Measurements from ENCODE around the gene DPP10.
A peak's percentile ranks its signal among the peaks of the same experiment; 100 is the strongest.
"Not testable (repeated sequence)": the region's sequence is repeated elsewhere in the genome, so short reads cannot be mapped to it uniquely, and the experiment has no call there.

Gene DPP10

DNA sequence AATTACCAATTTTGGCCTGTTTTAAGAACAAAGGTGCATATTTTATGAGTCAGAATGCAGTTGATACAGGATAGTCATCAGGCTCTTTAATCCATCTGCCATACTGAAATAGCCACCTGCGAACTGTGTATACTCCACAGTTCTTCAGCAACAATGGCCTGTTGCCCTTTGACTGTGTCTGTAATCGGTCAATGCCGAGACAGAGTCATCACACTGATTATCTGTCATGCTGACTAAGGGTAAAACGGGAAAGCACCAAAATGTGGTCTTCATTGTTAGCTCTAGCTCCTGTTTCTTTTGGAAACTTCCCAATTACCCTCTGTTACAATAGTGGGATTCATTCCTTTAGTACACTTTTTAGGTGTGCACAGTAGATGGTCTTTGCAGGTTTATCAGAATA is 871.7 kb downstream of the DPP10 start:
- no peak for DNase-seq

DNA sequence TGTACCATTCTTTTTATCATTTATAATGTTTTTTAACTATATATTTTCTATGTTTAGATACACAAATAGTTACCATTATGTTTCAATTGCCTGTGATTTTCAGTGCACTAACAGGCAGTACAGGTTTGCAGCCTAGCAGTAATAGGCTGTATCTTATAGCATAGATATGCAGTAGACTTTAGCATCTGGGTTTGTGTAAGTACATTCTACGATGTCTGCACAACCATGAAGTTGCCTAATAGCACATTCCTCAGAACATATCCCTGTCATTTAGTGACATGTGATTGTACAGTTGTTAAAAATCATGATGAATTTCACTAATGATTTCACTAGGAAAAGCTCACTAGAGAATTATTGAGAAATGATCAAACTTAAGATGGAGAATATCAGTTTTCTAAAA is 884.6 kb downstream of the DPP10 start:
- no peak for DNase-seq

DNA sequence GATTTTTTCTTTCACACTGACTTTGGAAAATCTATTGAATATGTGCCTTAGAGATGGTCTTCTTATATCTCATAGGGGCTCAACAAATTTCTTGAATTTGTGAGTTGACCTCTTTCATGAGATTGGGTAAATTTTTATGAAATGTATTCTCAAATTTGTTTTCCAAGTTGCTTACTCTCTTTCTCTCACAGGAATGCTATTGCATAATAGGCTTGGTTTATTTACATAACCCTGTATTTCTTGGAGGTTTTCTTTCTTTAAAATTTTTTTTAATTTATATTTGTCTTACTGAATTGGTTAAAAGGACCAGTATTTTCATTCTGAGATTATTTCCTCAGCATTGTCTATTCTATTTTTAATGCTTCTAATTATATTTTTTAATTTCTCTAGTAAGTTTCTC is 917.1 kb downstream of the DPP10 start:
- no peak for DNase-seq

DNA sequence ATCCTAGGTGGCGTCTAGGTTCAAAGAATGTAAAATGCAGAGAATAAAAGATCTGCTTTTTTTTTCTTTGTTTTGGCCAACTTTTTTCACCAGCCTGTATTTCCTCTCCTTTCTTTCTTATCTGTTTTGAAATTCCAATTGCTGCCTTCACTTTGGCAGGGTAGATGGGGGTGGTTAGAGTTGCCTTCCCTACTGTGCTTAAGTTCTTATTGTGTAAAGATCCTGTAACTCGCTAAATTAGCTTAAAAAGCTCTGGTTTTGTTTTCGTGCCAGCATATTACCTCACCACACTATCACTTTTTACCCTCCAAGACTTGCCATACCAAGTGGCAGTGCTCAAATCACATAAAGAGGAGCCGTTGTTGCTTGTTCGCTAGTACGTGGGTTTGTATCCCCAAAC is 921.7 kb downstream of the DPP10 start:
- no peak for DNase-seq

DNA sequence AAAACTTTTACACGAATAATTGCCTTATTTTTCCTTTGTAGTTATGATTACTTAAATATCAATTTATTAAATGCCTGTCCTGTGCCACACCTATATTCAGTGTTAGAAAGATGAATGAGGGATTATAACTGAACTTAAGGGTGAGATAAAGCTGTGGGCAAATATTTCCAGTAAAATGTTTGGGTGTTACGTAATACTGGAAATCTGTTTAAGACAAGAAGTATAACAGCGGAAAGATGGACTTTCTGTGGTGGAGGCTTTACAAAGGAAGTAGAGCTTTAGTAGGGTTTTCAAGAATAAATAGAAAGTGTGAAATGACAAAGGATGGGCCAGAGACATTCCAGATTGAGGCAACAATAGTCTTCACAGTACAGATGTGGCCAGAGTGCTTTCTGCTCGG is 927.0 kb downstream of the DPP10 start:
- no peak for DNase-seq

DNA sequence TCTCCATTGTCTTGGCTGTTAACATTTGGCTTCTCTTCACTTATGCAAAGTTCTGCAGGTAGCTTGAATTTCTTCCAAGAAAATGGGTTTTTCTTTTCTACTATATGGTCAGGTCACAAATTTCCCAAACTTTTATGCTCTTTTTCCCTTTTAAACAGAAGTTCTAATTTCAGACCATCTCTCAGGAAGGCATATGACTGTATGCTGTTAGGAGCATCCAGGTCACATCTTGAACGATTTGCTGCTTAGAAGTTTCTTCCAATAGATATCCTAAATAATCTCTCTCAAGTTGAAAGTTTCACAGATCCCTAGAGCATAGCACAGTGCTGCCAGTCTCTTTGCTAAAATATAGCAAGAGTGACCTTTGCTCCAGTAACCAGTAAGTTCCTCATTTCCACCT is 932.5 kb downstream of the DPP10 start:
- no peak for DNase-seq

DNA sequence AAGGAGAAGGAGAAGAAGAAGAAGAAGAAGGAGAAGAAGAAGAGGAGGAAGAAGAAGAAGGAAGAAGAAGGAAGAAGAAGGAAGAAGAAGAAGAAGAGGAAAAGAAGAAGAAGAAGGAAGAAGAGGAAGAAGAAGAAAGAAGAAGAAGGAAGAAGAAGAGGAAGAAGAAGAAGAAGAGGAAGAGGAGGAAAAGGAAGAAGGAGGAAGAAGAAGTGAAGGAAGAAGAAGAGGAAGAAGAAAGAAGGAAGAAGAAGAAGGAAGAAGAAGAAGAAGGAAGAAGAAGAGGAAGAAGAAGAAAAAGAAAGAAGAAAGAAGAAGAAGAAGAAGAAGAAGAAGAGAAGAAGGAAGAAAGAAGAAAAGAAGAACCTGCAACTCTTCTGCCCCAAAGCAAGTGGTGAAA is 942.0 kb downstream of the DPP10 start:
- no peak for DNase-seq

DNA sequence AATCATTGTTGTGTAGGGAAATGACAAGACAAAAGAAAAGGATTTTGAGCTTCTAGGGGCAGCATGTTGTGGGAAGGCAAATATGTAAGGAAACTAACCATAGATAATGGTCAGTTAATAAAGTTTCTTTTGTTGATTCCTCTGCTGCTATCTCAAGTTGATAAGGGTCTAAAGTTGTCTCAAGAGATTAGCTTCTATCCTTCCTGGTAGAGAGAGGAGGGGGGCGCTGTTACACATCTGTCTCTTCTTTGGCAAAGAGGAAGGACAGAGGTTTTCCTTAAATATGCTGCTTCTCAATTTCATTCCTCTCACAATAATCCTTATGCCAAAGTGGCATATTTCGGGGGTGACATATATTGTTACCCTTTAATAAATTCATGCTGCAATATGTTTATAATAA is 944.0 kb downstream of the DPP10 start:
- no peak for DNase-seq

DNA sequence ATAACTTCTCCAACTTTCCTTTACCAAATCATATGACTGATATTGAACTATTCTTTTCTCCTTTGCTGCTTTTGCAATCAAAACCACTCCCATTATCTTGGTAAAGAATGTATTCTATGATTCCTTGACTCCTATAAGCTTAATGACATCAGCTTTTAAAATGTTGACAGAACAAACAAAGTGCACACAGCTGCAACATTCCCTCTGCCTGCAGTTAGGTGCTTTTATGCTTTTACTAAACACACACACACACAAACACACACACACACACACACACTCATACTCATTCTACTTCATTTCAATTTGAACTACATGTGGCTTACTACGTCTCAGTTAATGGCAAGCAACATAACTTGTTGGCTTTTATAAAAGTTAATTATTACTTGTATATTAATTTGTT is 946.6 kb downstream of the DPP10 start:
- no peak for DNase-seq

DNA sequence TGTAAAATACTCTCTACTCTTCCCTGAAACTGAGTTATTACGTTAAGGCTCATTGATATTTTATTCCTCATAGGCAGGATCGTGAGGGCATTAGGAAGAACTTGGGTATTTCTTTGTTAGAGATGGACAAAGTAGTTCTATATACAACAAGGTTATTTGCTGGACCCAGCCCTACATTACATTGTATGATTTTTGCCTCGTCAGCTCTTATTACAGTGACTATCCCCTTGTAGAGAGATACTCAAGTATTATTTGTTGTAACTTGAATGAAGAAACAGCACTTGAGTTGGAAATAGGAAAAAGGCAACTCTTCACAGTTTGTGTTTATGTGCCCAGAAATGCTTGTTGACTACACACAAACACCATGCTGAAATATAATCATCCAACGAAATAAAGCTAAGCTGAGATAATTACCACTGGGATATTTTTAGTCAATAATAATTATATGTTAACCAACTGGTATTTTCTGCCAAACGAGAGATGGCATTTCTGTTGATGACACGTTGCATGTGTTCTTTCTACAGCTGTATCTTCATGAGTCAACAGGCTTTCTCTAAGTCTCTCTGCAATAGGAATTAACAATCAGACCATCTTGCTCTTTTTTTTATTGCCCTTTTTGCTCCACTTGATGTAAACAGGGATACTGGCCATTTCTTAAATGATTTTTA is 947.6 kb downstream of the DPP10 start:
- no peak for DNase-seq

DNA sequence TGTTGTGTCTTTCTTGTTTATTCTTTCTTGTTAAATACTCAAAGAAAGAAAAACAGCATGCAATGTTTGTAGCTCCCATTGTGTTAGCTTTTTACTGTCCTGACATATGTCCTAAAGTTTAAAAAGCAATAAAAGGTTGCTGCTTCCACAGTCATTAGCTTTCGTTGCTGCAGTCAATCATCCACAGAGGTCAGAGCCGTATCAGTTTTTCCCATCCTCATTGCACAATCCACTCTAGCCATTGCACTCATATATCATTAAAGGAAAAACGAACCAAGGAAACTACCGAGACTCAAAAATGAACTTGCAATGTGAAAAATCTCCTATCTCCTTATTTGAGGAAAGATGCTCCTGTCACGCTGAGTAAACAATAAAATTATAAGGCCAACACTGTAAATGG is 954.1 kb downstream of the DPP10 start:
- no peak for DNase-seq

DNA sequence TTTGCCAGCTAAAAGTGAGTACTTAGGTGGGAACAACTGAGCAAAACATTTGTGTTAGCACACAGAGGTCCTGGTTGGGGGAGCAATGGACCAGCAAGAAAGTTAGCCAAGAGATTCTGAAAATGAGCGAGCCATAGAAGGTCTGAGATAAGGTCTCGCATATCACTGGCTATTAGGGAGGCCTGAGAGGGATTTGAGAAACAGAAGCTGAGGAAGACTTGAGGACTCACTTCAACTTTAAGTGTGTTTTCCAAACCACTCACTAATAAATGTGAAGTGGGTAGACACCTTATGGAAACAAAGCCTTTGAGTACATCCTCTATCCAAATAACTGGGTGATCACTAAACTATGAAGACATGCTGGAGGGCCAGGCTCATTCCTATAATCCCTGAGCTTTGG is 958.5 kb downstream of the DPP10 start:
- DNase-seq, result peak; percentile 86

DNA sequence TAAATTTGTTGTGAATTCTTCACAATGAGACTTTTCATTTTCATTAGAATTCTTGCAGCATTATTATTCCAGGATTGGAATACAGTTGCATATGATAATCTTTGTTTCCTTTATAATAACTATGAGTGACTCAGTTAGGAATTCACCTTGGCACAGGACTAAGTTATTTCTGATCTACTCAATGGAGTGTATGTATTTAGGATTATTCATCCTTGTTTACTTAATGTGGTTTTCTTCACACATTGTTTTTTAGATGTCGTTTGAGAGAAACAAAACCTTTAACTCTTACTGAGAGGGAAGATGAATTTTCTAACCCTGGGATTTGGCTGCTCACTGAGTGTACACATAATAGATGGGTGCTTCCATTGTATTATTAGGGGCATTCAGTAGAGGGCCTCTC is 970.1 kb downstream of the DPP10 start:
- no peak for DNase-seq

DNA sequence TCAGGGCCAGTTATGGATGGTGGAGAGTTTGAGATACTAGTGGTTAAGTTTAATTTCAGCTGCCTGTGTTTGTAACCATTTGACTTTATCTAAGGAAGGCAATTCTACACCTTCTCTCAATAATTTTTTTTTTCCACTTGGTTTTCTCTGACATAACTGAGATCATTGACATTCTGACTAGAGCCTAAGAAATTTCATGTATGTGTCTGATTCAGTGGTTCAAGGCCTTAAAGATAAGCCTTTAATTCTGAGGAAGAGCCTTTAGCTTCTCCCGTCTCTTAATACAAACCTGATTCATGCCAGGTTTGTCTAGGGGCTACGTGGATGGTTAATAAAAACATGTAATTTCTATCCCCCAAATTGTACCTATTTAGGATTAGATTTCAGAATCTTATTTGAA is 971.4 kb downstream of the DPP10 start:
- no peak for DNase-seq

DNA sequence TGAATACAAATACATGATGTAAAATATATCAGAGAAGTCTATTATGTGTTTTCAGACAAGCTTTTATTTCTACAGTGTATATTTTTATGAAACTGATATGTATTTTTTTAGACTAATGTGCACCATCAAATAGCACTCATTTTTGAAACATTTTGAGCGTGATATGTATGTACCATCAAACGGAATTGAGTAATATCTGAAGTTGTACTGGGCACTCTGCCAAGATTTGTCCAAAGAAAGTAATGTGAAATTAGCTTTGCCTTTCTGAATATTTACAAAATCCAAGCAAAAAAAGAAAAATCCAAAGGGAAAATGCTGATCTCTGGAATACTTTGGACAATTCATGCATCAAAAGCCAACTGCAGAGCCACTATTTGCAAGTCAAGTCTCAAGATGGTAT is 972.0 kb downstream of the DPP10 start:
- no peak for DNase-seq

DNA sequence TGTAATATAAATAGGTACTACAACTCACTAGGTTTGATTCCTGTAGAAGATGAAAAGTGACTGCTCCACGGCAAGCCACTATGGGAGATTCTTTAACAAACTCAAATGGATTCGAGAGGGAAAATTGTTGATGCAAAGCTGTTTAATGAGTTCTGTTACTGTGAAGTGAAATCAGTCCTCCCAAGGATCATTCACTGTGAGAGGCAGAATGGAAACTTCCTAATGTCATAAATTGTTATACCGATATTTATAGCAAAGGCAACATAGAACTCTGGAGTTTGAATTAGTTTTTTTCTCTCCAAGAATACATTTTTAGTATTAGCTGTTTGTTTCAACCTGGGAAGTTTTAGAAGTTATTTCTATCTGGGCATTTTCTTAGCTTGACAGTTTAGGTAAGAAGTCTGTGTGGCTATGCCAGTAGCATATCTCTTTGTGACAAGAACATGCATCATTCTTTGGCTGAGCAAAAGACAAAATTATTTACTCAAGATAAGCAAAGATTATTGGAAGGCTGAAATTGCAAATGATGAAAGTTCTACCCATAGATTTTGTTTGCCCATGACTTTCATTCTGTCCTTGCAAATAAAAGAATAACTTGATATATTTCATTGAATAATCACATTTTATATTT is 979.7 kb downstream of the DPP10 start:
- no peak for DNase-seq

DNA sequence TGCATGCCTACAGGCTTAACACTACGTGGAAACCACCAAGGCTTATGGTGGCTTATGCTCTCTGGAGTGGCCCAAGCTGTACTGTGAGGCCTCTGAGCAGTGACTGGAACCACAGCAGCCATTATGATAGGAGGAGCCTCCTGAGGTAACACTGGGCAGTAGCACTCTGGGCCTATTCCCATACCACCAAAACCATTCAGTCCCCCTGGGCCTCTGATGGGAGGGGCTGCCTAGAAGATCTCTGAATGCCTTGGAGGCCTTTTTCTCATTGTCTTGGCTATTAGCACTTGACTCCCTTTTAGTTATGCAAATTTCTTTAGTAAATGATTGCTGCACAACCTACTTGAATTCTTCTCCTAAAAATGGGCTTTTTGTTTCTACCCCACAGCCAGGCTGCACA is 985.0 kb downstream of the DPP10 start:
- no peak for DNase-seq

DNA sequence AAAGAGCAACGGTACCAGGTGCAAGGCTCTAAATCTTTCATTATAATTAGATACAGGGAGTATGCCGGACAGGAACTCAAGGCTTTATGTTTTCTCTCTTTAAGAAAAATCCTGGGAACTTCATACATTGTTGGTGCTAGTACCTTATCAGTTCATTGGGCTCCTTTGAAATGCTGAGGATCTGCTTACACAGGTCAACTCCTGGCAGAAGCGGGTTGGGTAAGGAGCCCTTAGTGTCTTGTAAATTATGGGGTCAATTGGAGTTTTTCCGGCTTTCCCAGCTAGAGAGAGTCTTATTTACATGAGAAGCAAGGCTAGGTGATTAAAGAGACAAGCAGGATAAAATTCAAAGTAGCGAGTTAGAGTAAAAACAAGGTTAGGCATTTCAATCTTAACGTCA is 998.3 kb downstream of the DPP10 start:
- not testable (repeated sequence) for DNase-seq

DNA sequence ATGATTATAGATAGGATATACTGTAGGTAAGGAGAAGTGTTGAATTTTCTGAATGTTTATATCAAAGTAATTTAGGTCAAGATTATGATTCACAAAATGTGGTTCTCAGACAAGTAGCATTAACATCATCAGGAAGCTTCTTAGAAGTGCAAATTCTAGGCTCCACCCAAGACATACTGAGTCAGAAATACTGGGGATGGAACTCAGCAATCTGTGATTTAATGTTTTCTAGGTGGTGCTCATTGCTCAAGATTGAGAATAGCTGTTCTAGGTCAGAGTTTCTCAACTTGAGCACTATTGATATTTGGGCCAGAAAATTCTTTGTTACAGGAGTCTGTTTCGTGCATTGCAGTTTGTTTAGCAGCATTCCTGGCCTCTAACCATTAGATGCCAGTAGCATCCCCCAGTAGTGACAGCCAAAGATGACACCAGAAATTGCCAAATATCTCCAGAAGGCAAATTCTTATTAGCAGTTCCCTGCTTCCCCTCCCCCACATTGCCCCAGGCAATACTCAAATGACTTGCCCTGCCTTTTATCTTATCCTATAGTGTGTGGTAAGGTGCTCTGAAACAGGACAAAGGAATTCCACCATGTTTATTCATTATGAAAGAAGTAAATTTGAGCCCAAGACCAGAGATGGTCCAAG is 1001.2 kb downstream of the DPP10 start:
- DNase-seq, result no peak

DNA sequence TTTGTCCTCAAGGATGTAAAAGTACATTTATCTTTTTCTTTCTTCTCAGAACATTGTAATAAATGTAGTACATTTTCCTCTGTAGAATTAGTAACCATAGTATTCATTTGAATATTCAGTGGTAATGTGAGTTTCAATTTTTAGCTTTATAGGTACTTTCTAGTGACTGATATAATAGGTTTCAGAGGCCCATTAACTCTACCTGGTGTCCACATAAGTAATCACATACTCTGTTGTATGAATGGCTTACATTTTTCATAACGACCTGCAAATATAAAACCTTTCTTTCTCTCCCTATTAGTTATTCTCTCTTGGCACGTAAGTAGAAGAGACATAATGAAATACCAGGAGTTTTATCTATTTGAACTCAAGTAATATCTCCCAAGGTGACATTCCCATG is 1017.6 kb downstream of the DPP10 start:
- DNase-seq, result no peak

DNA sequence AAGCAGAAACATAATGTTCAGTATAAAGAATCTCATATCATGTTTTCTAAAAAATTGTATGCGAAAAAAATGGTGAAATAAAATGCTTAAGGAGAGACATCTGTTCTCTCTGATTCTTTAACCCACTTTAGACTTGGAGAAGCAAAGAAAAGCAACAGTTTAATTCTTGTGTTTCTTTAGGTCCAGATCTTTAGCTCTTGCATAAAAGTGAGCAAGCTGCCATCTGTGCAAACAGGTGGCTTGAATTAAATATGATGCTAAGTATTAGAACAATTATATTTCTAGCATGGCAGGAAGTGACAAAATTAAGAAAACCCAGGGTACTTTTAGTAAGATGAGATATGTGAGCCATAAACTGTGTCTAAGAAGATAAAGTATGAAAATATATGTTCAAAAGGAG is 1038.3 kb downstream of the DPP10 start:
- DNase-seq, result peak; percentile 88

DNA sequence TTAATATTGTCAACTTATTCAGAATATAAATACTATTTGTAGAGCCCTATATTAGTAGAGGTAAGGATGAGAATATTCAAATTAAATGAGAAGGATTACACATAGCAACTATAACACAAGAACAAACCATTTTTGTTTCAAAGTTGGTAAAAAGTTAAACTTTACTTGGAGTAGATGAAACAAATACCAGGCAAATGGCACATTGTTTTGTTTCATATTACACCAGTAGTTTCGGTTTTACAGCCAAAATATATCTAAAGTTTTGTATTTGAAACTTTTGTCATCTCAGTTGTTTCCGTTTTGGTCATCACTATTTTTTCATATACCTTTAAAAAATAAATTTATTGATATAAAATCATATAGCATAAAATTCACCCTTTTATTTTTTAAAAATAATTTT is 1039.4 kb downstream of the DPP10 start:
- no peak for DNase-seq

DNA sequence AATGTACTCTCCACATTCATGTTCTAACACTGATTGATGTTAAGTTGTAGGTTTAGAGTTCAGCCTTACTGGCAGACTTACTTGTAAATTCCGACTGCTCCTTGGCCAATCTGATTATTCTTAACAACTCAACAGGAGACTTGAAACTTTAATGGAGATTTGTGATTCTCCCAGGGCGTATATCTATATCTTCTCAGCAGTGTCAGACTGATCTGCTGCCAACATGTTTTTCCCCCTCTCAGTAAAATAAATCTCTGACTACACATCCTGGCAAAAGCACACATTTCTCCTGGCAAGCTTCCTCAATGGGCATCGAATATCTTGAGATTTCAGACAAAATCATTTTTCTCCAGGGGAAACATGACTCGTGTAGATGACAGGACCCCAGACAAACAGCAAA is 1041.2 kb downstream of the DPP10 start:
- no peak for DNase-seq

DNA sequence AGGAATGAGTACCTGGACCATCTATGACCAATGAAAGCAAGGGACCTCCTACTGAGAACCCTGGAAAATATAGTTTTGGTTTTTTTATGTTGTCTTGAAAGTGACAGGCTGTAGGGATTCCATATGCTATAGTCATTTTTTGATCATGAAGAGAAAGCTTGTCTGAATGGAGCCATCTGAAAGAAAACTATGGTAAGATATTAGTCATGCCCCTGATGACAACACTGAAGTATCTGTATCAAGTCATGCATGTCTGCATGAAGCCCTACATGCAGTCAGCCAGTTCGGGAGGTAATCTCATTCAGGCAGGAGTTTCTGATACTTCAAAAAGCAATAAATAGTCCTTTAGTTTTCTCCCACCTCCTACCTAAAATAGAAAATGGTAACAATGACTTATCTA is 1042.0 kb downstream of the DPP10 start:
- no peak for DNase-seq

DNA sequence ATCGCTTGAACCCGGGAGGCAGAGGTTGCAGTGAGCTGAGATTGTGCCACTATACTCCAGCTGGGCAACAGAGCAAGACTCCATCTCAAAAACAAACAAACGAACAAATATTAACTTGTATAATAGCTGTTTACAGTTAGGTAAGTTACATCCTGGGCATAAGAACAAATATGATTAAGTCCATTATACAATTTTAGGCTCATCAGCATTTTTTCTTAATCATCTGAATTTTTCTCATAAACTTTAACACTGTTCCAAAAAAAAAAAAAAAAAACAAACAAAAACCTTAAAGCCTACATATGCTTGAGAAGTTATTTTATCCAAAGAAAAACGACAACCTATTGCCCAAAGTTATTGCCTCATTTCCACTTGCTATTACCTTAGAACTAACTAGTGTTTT is 1042.5 kb downstream of the DPP10 start:
- DNase-seq, result no peak
